CD4-positive, alpha-beta memory T cell (primary cell): ENCODE results near the gene C9orf78. TPM values are rescaled to one million over a fixed set of nuclear protein-coding genes. Genes with fewer than 3 reads are reported as not detected.

Experiments
- CTCF ChIA-PET: fragments of 350-600 bp; sonication (Branson Sonifier 250); formaldehyde crosslinking; loops from one replicate; lab custom pipeline; 2021; ENCODE audit warnings: inconsistent platforms; ENCODE audit not compliant: partially characterized antibody; lab: Charles Lee
- POLR2A ChIA-PET: fragments of 350-600 bp; sonication (Branson Sonifier 250); formaldehyde crosslinking; loops from one replicate; lab custom pipeline; 2021; ENCODE audit not compliant: partially characterized antibody; lab: Charles Lee
- DNase-seq, 5 donors: peaks; one replicate each; pipeline versions ENCODE4 v3.0.0 to v3.0.0-alpha.2; 2020 to 2022; ENCODE audit warnings: mixed read lengths in 1 of 5
- H3K27ac ChIP-seq: one replicate; pipeline ENCODE4 v1.7.0; 2013; ENCODE audit warnings: low read depth, low read length
- H3K27me3 ChIP-seq: 2 replicates; pipeline ENCODE4 v1.7.0; 2013; ENCODE audit warnings: mild to moderate bottlenecking, low read length, moderate library complexity; ENCODE audit not compliant: insufficient read depth
- H3K36me3 ChIP-seq: 2 replicates; pipeline ENCODE4 v1.7.0; 2013; ENCODE audit warnings: mild to moderate bottlenecking, low read length, moderate library complexity; ENCODE audit not compliant: insufficient read depth
- H3K4me1 ChIP-seq: 2 replicates; pipeline ENCODE4 v1.7.0; 2013; ENCODE audit warnings: mild to moderate bottlenecking, low read length, moderate library complexity; ENCODE audit not compliant: insufficient read depth
- H3K4me3 ChIP-seq, 2 donors: one replicate each; pipeline ENCODE4 v1.7.0; 2013; ENCODE audit warnings: low read length in 2 of 2, mild to moderate bottlenecking in 1 of 2
- H3K9me3 ChIP-seq, 2 donors: one replicate each; pipeline ENCODE4 v1.7.0; 2013; ENCODE audit warnings: low read length in 2 of 2, control low read depth in 1 of 2; ENCODE audit not compliant: control insufficient read depth in 1 of 2
- H3K27ac Mint-ChIP-seq, 7 donors: one replicate each; pipeline ENCODE4 v1.8.0; 2020 to 2021; ENCODE audit warnings: mixed read lengths in 7 of 7, mild to moderate bottlenecking in 6 of 7, inconsistent platforms in 3 of 7, moderate library complexity in 3 of 7
- H3K27me3 Mint-ChIP-seq, 2 donors: one replicate each; pipeline ENCODE4 v1.8.0; 2020 to 2021; ENCODE audit warnings: mixed read lengths in 2 of 2
- H3K36me3 Mint-ChIP-seq, 2 donors: one replicate each; pipeline ENCODE4 v1.8.0; 2020 to 2021; ENCODE audit warnings: mixed read lengths in 2 of 2, inconsistent platforms in 1 of 2, mild to moderate bottlenecking in 1 of 2
- H3K4me1 Mint-ChIP-seq, 4 donors: one replicate each; pipeline ENCODE4 v1.8.0; 2020 to 2021; ENCODE audit warnings: mixed read lengths in 4 of 4, mild to moderate bottlenecking in 1 of 4
- H3K4me3 Mint-ChIP-seq, 8 donors: one replicate each; pipeline ENCODE4 v1.8.0; 2020 to 2021; ENCODE audit warnings: mixed read lengths in 8 of 8, mild to moderate bottlenecking in 7 of 8, moderate library complexity in 6 of 8, inconsistent platforms in 3 of 8
- H3K9me3 Mint-ChIP-seq, 8 donors: one replicate each; pipeline ENCODE4 v1.8.0; 2020 to 2021; ENCODE audit warnings: mixed read lengths in 8 of 8, mild to moderate bottlenecking in 5 of 8, inconsistent platforms in 3 of 8, moderate library complexity in 1 of 8
- intact Hi-C: fragments of 100-400 bp; cut with micrococcal nuclease; formaldehyde crosslinking; loops from one replicate; pipeline ENCODE4 v1.15.1; 2023
- polyA plus RNA-seq, 2 donors: library from polyadenylated mRNA; unstranded; fragments of 300-500 nt; fragmentation: Illumina TruSeq; gene quantifications; one replicate each; pipeline ENCODE4 v1.2.3, GENCODE V29; 2021
- total RNA-seq, 2 experiments: library from RNA; stranded (reverse); gene quantifications; one replicate each; pipeline ENCODE4 v1.2.3, GENCODE V29; 2021

The C9orf78 gene
- total and polyA plus RNA-seq, 4 experiments from 2014 or later = 95.5 to 206 (median 150) TPM

DNA sequence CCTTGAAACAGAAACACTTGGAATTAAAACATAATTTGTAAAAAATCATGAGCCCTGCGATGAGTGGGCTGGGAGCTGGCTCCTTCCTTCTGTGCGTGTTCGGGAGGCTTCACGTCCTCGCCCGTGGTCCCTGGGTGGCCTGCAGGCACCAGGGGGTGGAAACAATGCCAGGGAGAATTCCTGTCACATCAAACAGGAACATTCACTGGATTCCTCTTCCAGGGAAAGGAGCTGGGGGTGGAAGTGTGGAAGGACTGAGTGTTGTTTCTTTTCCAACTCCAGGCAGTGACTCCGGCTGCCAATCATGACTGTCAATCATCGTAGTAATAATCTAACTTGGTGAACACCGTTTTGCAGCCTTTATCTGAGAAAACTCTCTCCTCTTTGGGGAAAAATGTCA, 21.4 kb downstream of the C9orf78 start:
- Mint-ChIP-seq H3K27me3 (no peaks in the 10 kb centered on the region), H3K9me3 (no peaks in the 10 kb centered on the region), H3K4me1 (peaks cover 12 to 36% (median 14%) of the 10 kb centered on the region in 4 donors), H3K36me3 (peaks cover 29 to 77% of the 10 kb centered on the region in 2 donors), H3K27ac (peak overlapping the region in 1 of 7 donors; percentile 27), H3K4me3 (no peak overlapping the region)
- ChIA-PET CTCF (no interaction called here), POLR2A (no interaction called here)
- no peak overlapping the region for H3K4me3 ChIP-seq
- H3K27me3 ChIP-seq = no peaks in the 10 kb centered on the region
- peaks cover 7% of the 10 kb centered on the region for H3K4me1 ChIP-seq
- intact Hi-C loops = no loop called here
- H3K36me3 ChIP-seq = peaks cover 59% of the 10 kb centered on the region
- H3K27ac ChIP-seq = no peak overlapping the region
- no peaks in the 10 kb centered on the region for H3K9me3 ChIP-seq
- DNase-seq = no peak

DNA sequence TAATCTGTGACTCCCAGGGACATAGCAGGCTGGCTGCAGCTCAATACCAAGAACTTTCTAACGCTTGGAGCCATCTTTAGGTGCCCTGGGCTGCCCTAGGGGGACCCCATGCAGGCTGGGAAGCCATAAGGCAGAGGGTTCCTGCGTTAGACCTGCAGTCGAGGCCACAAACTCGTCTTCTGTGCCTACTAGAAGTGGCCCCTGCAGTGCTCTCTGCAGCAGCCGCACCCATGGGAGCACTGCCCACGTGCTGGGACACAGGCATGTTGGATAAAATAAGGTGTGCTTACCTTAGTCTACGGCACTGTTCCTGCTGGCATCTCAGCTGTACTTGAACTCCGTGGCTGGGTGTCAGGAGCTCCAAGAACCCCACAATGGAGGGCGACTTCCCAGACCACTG, 22.7 kb downstream of the C9orf78 start:
- Histone ChIP-seq H3K4me3 (no peak overlapping the region), H3K36me3 (peaks cover 59% of the 10 kb centered on the region), H3K4me1 (peaks cover 7% of the 10 kb centered on the region), H3K27ac (no peak overlapping the region), H3K9me3 (no peaks in the 10 kb centered on the region), H3K27me3 (no peaks in the 10 kb centered on the region)
- Mint-ChIP-seq H3K36me3 (peaks cover 26 to 71% of the 10 kb centered on the region in 2 donors), H3K27ac (peak overlapping the region in 4 of 7 donors; percentile 28 to 76 (median 51)), H3K9me3 (peaks cover 0 to 1% (median 0%) of the 10 kb centered on the region in 8 donors), H3K4me3 (no peak overlapping the region), H3K27me3 (no peaks in the 10 kb centered on the region), H3K4me1 (peaks cover 12 to 33% (median 13%) of the 10 kb centered on the region in 4 donors)
- intact Hi-C loops = no loop called here
- DNase-seq = no peak
- ChIA-PET POLR2A (interaction anchor here (1.0 to 2.0 kb wide), 5 partner anchors 9 to 151 kb away, joined by 3 to 13 read pairs (median 4); partner anchors contain the start of genes C9orf78, TOR1B and USP20), CTCF (interaction anchor here (2.4 kb wide), 1 partner anchor 22 kb away, joined by 5 read pairs; no protein-coding TSS in a partner anchor)

DNA sequence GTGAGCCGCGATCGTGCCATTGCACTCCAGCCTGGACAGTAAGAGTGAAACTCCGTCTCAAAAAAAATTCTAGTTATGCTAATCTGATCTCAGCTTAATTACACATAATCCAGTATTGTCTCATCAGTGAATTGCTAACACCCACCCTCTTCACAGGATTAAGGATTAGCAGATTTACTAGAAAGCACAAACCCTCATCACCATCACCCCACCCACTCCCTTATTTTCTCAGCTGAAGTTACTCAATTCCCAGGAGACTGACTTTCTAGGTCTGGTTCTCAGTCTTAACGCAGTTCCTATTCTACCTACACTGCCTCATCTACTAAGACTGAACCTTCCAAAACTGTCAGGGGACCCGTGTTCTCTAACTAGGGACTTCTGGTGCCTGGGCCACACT, 23.1 kb downstream of the C9orf78 start:
- Histone ChIP-seq H3K9me3 (no peaks in the 10 kb centered on the region), H3K4me3 (no peak overlapping the region), H3K36me3 (peaks cover 59% of the 10 kb centered on the region), H3K27ac (no peak overlapping the region), H3K4me1 (peaks cover 7% of the 10 kb centered on the region), H3K27me3 (no peaks in the 10 kb centered on the region)
- ChIA-PET CTCF (interaction anchor here (0.6 to 2.4 kb wide), 2 partner anchors 14 to 21 kb away, joined by 3 to 5 read pairs; no protein-coding TSS in a partner anchor), POLR2A (interaction anchor here (1.0 to 2.0 kb wide), 6 partner anchors 9 to 152 kb away, joined by 3 to 13 read pairs (median 4); partner anchors contain the start of genes C9orf78, TOR1B and USP20)
- H3K27me3 Mint-ChIP-seq = no peaks in the 10 kb centered on the region
- intact Hi-C loops = no loop called here
- H3K27ac Mint-ChIP-seq = peak overlapping the region in 6 of 7 donors; percentile 28 to 76 (median 51)
- peaks cover 0 to 1% (median 0%) of the 10 kb centered on the region in 8 donors for H3K9me3 Mint-ChIP-seq
- no peak overlapping the region for H3K4me3 Mint-ChIP-seq
- H3K36me3 Mint-ChIP-seq = peaks cover 29 to 73% of the 10 kb centered on the region in 2 donors
- no peak for DNase-seq
- H3K4me1 Mint-ChIP-seq = peaks cover 14 to 35% (median 16%) of the 10 kb centered on the region in 4 donors

DNA sequence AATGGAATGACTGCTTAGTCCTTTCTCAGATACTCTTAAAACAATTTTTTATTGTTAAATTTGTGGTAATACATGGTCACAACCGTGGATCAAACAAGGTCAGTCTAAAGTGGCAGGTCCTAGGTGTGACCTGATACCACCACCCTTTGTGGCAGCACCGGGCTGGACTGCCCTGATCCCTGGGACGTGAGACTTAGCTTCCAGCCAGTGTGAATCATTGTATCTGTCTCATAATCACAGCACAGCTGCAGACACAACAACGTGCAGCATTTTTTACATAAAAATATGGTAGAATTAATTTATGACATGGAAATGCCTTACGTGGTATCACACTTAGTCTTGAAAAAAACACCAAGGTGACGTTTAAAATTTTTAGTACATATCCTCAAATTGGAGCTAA, 24.3 kb downstream of the C9orf78 start:
- peaks cover 0 to 1% (median 0%) of the 10 kb centered on the region in 8 donors for H3K9me3 Mint-ChIP-seq
- intact Hi-C loops = no loop called here
- ChIA-PET POLR2A (interaction anchor here (0.5 to 1.0 kb wide), 2 partner anchors 27 to 59 kb away, joined by 3 read pairs; no protein-coding TSS in a partner anchor), CTCF (interaction anchor here (0.7 to 2.4 kb wide), 3 partner anchors 20 to 441 kb away, joined by 3 to 5 read pairs (median 3); no protein-coding TSS in a partner anchor)
- peak overlapping the region in 1 of 7 donors; percentile 8 for H3K27ac Mint-ChIP-seq
- peaks cover 30 to 71% of the 10 kb centered on the region in 2 donors for H3K36me3 Mint-ChIP-seq
- H3K27me3 ChIP-seq = no peaks in the 10 kb centered on the region
- H3K4me1 ChIP-seq = peaks cover 16% of the 10 kb centered on the region
- H3K27me3 Mint-ChIP-seq = no peaks in the 10 kb centered on the region
- H3K27ac ChIP-seq = no peak overlapping the region
- H3K4me1 Mint-ChIP-seq = peaks cover 17 to 37% (median 20%) of the 10 kb centered on the region in 4 donors
- no peaks in the 10 kb centered on the region for H3K9me3 ChIP-seq
- H3K4me3 Mint-ChIP-seq = no peak overlapping the region
- H3K36me3 ChIP-seq = peaks cover 52% of the 10 kb centered on the region
- H3K4me3 ChIP-seq = no peak overlapping the region
- no peak for DNase-seq

DNA sequence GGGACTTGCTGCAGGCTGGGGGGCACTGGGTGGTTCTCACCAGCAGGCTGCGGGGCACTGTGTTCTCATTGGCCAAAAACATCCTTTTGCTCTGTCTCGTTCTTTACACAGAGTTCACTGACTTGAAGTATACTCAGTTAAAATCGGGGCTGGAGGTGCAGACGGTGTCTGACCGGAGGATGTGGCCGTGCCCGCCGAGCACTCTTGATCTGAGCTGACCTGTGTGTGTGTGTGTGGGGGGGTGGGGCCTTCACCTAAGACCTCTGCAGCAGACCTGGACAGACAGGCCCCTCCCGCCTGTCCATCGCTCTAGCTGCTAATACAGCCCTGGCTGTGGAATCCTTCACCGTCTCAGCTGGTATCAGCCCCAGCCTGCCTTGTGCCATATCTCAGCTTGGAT, 25.0 kb downstream of the C9orf78 start:
- Histone ChIP-seq H3K27ac (no peak overlapping the region), H3K36me3 (peaks cover 45% of the 10 kb centered on the region), H3K4me3 (no peak overlapping the region), H3K9me3 (no peaks in the 10 kb centered on the region), H3K4me1 (peaks cover 23% of the 10 kb centered on the region), H3K27me3 (no peaks in the 10 kb centered on the region)
- Mint-ChIP-seq H3K27ac (peak overlapping the region in 2 of 7 donors; percentile 42 to 54), H3K36me3 (peaks cover 31 to 68% of the 10 kb centered on the region in 2 donors), H3K4me3 (no peak overlapping the region), H3K4me1 (peaks cover 18 to 42% (median 22%) of the 10 kb centered on the region in 4 donors), H3K27me3 (no peaks in the 10 kb centered on the region), H3K9me3 (peaks cover 0 to 1% (median 0%) of the 10 kb centered on the region in 8 donors)
- ChIA-PET CTCF (no interaction called here), POLR2A (interaction anchor here (0.5 to 0.9 kb wide), 2 partner anchors 28 to 188 kb away, joined by 3 read pairs; no protein-coding TSS in a partner anchor)
- intact Hi-C loops = no loop called here
- DNase-seq = no peak

DNA sequence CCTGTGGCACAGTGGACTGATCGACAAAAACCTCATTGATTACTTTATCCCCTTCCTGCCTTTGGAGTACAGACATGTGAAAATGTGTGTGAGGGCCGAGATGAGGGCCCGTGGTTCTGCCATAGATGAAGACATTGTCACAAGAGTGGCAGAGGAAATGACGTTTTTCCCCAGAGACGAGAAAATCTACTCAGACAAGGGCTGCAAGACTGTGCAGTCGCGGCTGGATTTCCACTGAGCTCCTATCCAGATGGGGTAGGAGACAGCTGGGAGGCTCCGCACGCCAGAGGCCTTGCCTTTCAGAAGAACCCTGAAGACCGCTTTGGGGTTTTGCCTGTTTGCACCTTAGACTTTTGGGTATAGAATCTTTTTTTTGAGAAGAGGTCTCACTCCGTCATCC, 25.7 kb downstream of the C9orf78 start:
- H3K27me3 Mint-ChIP-seq = no peaks in the 10 kb centered on the region
- intact Hi-C loops = no loop called here
- no peak overlapping the region for H3K4me3 Mint-ChIP-seq
- Histone ChIP-seq H3K36me3 (peaks cover 39% of the 10 kb centered on the region), H3K9me3 (no peaks in the 10 kb centered on the region), H3K4me1 (peaks cover 25% of the 10 kb centered on the region), H3K27me3 (no peaks in the 10 kb centered on the region), H3K27ac (no peak overlapping the region), H3K4me3 (no peak overlapping the region)
- peaks cover 19 to 44% (median 23%) of the 10 kb centered on the region in 4 donors for H3K4me1 Mint-ChIP-seq
- no peak for DNase-seq
- peak overlapping the region in 3 of 7 donors; percentile 40 to 75 (median 57) for H3K27ac Mint-ChIP-seq
- ChIA-PET POLR2A (interaction anchor here (0.9 kb wide), 1 partner anchor 189 kb away, joined by 3 read pairs; no protein-coding TSS in a partner anchor), CTCF (no interaction called here)
- H3K36me3 Mint-ChIP-seq = peaks cover 28 to 62% of the 10 kb centered on the region in 2 donors
- peaks cover 0 to 1% (median 0%) of the 10 kb centered on the region in 8 donors for H3K9me3 Mint-ChIP-seq

DNA sequence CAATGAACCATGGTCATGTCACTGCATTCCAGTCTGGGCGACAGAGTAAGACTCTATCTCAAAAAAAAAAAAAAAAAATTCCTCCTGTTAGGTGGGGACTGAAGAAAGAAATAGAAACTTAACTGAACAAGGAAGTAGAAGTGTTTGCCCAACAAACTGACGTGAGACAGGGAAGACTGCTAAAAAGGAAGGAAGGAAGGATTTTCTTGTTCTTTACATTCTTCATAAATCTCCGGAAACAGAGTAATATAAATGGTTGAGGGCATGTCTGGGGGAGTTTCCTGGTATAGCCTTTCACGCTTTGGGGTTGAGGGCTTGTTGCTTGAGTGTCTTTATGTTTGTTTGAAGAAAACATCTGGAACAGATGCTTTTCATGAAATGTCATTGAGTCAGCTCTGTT, 29.0 kb downstream of the C9orf78 start:
- Mint-ChIP-seq H3K27ac (peak overlapping the region; percentile 15 to 85 (median 72)), H3K36me3 (peaks cover 28 to 50% of the 10 kb centered on the region in 2 donors), H3K4me3 (peak overlapping the region in 5 of 8 donors; percentile 24 to 57 (median 50)), H3K27me3 (no peaks in the 10 kb centered on the region), H3K4me1 (peaks cover 20 to 47% (median 26%) of the 10 kb centered on the region in 4 donors), H3K9me3 (peaks cover 0 to 1% (median 0%) of the 10 kb centered on the region in 8 donors)
- Histone ChIP-seq H3K27me3 (no peaks in the 10 kb centered on the region), H3K4me1 (peaks cover 30% of the 10 kb centered on the region), H3K36me3 (peaks cover 29% of the 10 kb centered on the region), H3K9me3 (no peaks in the 10 kb centered on the region), H3K27ac (no peak overlapping the region), H3K4me3 (no peak overlapping the region)
- intact Hi-C loops = no loop called here
- ChIA-PET POLR2A (no interaction called here), CTCF (interaction anchor here (0.7 to 1.0 kb wide), 2 partner anchors 68 to 906 kb away, joined by 3 to 4 read pairs; no protein-coding TSS in a partner anchor)
- no peak for DNase-seq
